Calu3 (cell line): ENCODE measurements around the gene FAM135A. TPM values are rescaled to one million over a fixed set of nuclear protein-coding genes. Genes with fewer than 3 reads are reported as not detected.

Source experiments
- BruUV-seq: library from RNA; stranded (reverse); fragments of 400-500 nt; replicated peaks from 2 replicates; lab custom pipeline; 2021; lab: Mats Ljungman, UMichigan
- CTCF ChIA-PET: fragments of 300-600 bp; sonication (Branson Sonifier 250); formaldehyde crosslinking; loops from one replicate; lab custom pipeline; 2022; ENCODE audit warnings: antibody characterized with exemption; lab: Charles Lee
- DNase-seq: peaks from one replicate; pipeline ENCODE4 v3.0.0; 2022
- H3K27ac Mint-ChIP-seq: one replicate; pipeline ENCODE4 v1.8.0; 2022; ENCODE audit warnings: mixed read lengths; ENCODE audit not compliant: unreplicated experiment
- H3K27me3 Mint-ChIP-seq: one replicate; pipeline ENCODE4 v1.8.0; 2022; ENCODE audit warnings: mixed read lengths; ENCODE audit not compliant: unreplicated experiment
- H3K36me3 Mint-ChIP-seq: one replicate; pipeline ENCODE4 v1.8.0; 2022; ENCODE audit warnings: mild to moderate bottlenecking, moderate library complexity, mixed read lengths; ENCODE audit not compliant: insufficient read depth, unreplicated experiment
- H3K4me1 Mint-ChIP-seq: one replicate; pipeline ENCODE4 v1.8.0; 2022; ENCODE audit warnings: mild to moderate bottlenecking, low read depth, mixed read lengths; ENCODE audit not compliant: unreplicated experiment
- H3K4me3 Mint-ChIP-seq: one replicate; pipeline ENCODE4 v1.8.0; 2022; ENCODE audit warnings: mild to moderate bottlenecking, low read depth, moderate library complexity, mixed read lengths; ENCODE audit not compliant: unreplicated experiment
- H3K9me3 Mint-ChIP-seq: one replicate; pipeline ENCODE4 v1.8.0; 2022; ENCODE audit warnings: low read depth, mixed read lengths; ENCODE audit not compliant: unreplicated experiment
- CTCF ChIP-seq: fragments of 200-600 bp; IDR thresholded peaks from one replicate; pipeline ENCODE4 v1.8.0; 2022; ENCODE audit warnings: antibody characterized with exemption; ENCODE audit not compliant: unreplicated experiment
- intact Hi-C: fragments of 100-400 bp; cut with micrococcal nuclease; formaldehyde crosslinking; loops from one replicate; pipeline ENCODE4 v1.10.0; 2022; ENCODE audit not compliant: unreplicated experiment
- total RNA-seq: library from RNA; stranded (reverse); gene quantifications from 2 replicates; pipeline ENCODE4 v1.2.3, GENCODE V29; 2022

FAM135A gene
- total RNA-seq, 1 experiment from 2014 or later: 89.2 TPM

DNA sequence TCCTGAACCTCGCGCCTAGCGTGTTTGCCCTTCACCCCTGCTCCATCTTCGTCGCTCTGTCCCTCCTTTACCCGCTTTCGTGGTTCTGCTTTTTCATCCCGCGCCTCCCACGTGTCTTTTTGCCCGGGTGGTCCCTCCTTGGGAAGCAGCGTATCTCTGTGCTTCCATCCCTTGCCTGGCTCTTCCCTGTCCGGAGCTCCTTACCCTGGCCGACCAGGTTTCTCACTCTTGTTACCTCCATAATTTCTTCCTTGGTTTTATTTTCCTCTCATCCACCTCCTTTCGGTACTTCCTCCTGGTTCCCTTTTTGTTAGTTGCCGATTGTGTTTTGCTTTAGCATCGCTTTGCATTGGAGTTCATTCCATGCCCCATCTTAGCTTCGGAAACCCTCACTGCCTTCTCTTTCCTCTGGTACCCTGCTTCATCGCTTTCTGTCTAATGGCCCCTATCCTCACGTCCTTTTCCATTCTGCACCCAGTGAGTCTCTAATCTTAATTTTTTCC is 735 bp downstream of the FAM135A start:
- no TSS peak for BruUV-seq
- no peak for TF ChIP-seq CTCF
- Mint-ChIP-seq H3K27me3 (no peaks in the 10 kb centered on the region), H3K4me3 (peak overlapping the region; percentile 90), H3K4me1 (peaks cover 22% of the 10 kb centered on the region), H3K9me3 (no peaks in the 10 kb centered on the region), H3K36me3 (peaks cover 46% of the 10 kb centered on the region), H3K27ac (peak overlapping the region; percentile 91)
- CTCF ChIA-PET: interaction anchor here (1.5 to 2.7 kb wide), 3 partner anchors 15 to 104 kb away, joined by 10 to 32 read pairs (median 20); no protein-coding TSS in a partner anchor
- DNase-seq: no peak
- intact Hi-C loops: loop anchor here (1.0 to 5.0 kb wide), 2 partner anchors 15 to 102 kb away; no protein-coding TSS in a partner anchor

- TSS peak; percentile 19 for BruUV-seq
- no peaks in the 10 kb centered on the region for H3K27me3 Mint-ChIP-seq
- peaks cover 30% of the 10 kb centered on the region for H3K4me1 Mint-ChIP-seq
- no peak for TF ChIP-seq CTCF
- DNase-seq: no peak
- H3K9me3 Mint-ChIP-seq: no peaks in the 10 kb centered on the region
- CTCF ChIA-PET: interaction anchor here (1.2 to 2.7 kb wide), 4 partner anchors 12 to 105 kb away, joined by 3 to 32 read pairs (median 12); no protein-coding TSS in a partner anchor
- H3K4me3 Mint-ChIP-seq: peak overlapping the region; percentile 90
- intact Hi-C loops: loop anchor here (1.0 to 5.0 kb wide), 2 partner anchors 43 to 103 kb away; no protein-coding TSS in a partner anchor
- H3K27ac Mint-ChIP-seq: peak overlapping the region; percentile 91
- peaks cover 53% of the 10 kb centered on the region for H3K36me3 Mint-ChIP-seq
These were observed 1.5 kb downstream of the FAM135A start for GRCh38 chr6:70414813-70415212.

GRCh38 chr6:70415247-70415646 is 1.9 kb downstream of the FAM135A start:
- DNase-seq: no peak
- Mint-ChIP-seq H3K27ac (peak overlapping the region; percentile 91), H3K36me3 (peaks cover 58% of the 10 kb centered on the region), H3K9me3 (no peaks in the 10 kb centered on the region), H3K4me1 (peaks cover 34% of the 10 kb centered on the region), H3K27me3 (no peaks in the 10 kb centered on the region), H3K4me3 (peak overlapping the region; percentile 90)
- CTCF ChIA-PET: interaction anchor here (0.9 to 1.2 kb wide), 4 partner anchors 12 to 46 kb away, joined by 3 to 4 read pairs (median 4); no protein-coding TSS in a partner anchor
- intact Hi-C loops: loop anchor here (1.0 kb wide), 1 partner anchor 43 kb away; no protein-coding TSS in a partner anchor
- TF ChIP-seq CTCF: no peak
- no TSS peak for BruUV-seq

DNA sequence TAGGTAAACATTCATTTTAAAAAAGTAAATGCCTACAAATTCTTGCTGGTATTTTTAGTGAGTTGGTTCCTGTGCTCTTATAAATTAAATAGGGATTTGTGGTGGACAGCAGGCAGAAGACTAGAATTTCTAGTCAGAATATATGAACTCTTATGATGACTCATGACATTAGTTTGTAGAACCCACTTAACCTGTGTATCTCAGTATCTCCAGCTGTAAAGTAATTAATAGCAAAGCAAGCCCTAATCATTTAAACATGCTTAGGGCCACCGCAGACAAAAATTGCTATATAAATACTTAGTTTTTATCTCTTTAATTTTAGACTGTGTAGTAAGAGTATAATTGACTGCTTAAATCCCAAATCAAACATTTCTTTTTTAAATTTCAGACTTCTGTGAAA is 2.4 kb downstream of the FAM135A start:
- Mint-ChIP-seq H3K4me1 (peaks cover 35% of the 10 kb centered on the region), H3K36me3 (peaks cover 58% of the 10 kb centered on the region), H3K27ac (peak overlapping the region; percentile 91), H3K27me3 (no peaks in the 10 kb centered on the region), H3K4me3 (peak overlapping the region; percentile 90), H3K9me3 (no peaks in the 10 kb centered on the region)
- no peak for TF ChIP-seq CTCF
- CTCF ChIA-PET: interaction anchor here (0.9 to 1.2 kb wide), 4 partner anchors 12 to 47 kb away, joined by 3 to 4 read pairs (median 4); no protein-coding TSS in a partner anchor
- no peak for DNase-seq
- no TSS peak for BruUV-seq
- intact Hi-C loops: loop anchor here (1.0 kb wide), 1 partner anchor 43 kb away; no protein-coding TSS in a partner anchor
